H9 (cell line): ENCODE results near the gene TBC1D7. TPM values are rescaled to one million over a fixed set of nuclear protein-coding genes. Genes with fewer than 3 reads are reported as not detected.

Source experiments
- DNase-seq: peaks from one replicate; pipeline ENCODE4 v3.0.0-alpha.2; 2017
- H2AFZ ChIP-seq: one replicate; pipeline ENCODE4 v1.6.1; 2013; ENCODE audit warnings: mild to moderate bottlenecking, low read length, control low read depth, moderate library complexity
- H2AK5ac ChIP-seq: 2 replicates; pipeline ENCODE4 v1.6.1; 2013; ENCODE audit warnings: low read length, control low read depth, mixed read lengths; ENCODE audit not compliant: insufficient read length
- H2BK120ac ChIP-seq: one replicate; pipeline ENCODE4 v1.6.1; 2013; ENCODE audit warnings: low read depth, mild to moderate bottlenecking, low read length, control low read depth, inconsistent platforms; ENCODE audit not compliant: poor library complexity, severe bottlenecking
- H2BK12ac ChIP-seq: 2 replicates; pipeline ENCODE4 v1.6.1; 2013; ENCODE audit warnings: low read length, control low read depth, mixed read lengths, low read depth; ENCODE audit not compliant: insufficient read length
- H2BK15ac ChIP-seq: 2 replicates; pipeline ENCODE4 v1.6.1; 2013; ENCODE audit warnings: low read depth, low read length, control low read depth
- H2BK20ac ChIP-seq: one replicate; pipeline ENCODE4 v1.6.1; 2013; ENCODE audit warnings: low read depth, mild to moderate bottlenecking, low read length, control low read depth, inconsistent platforms; ENCODE audit not compliant: poor library complexity, severe bottlenecking
- H2BK5ac ChIP-seq: 2 replicates; pipeline ENCODE4 v1.6.1; 2013; ENCODE audit warnings: low read length, control low read depth, mixed read lengths; ENCODE audit not compliant: insufficient read length
- H3K14ac ChIP-seq: 2 replicates; pipeline ENCODE4 v1.6.1; 2013; ENCODE audit warnings: low read length, control low read depth; ENCODE audit not compliant: insufficient read depth
- H3K18ac ChIP-seq: 2 replicates; pipeline ENCODE4 v1.6.1; 2013; ENCODE audit warnings: low read depth, mild to moderate bottlenecking, mixed read lengths, low read length, control low read depth; ENCODE audit not compliant: insufficient read length
- H3K23ac ChIP-seq: 2 replicates; pipeline ENCODE4 v1.6.1; 2013; ENCODE audit warnings: low read length, control low read depth, mixed read lengths, low read depth; ENCODE audit not compliant: insufficient read length
- H3K23me2 ChIP-seq: 2 replicates; pipeline ENCODE4 v1.6.1; 2013; ENCODE audit warnings: low read depth, mild to moderate bottlenecking, mixed read lengths, low read length, control low read depth; ENCODE audit not compliant: insufficient read length, poor library complexity, severe bottlenecking
- H3K27ac ChIP-seq: 2 replicates; pipeline ENCODE4 v1.5.1; 2013; ENCODE audit warnings: low read length, control low read depth, mixed read lengths, low read depth; ENCODE audit not compliant: insufficient read length
- H3K27me3 ChIP-seq: 2 replicates; pipeline ENCODE4 v1.6.1; 2013; ENCODE audit warnings: low read length, control low read depth, inconsistent platforms; ENCODE audit not compliant: insufficient read depth
- H3K4ac ChIP-seq: 2 replicates; pipeline ENCODE4 v1.6.1; 2013; ENCODE audit warnings: low read depth, mild to moderate bottlenecking, control low read depth, inconsistent platforms, low read length, moderate library complexity
- H3K4me1 ChIP-seq: 2 replicates; pipeline ENCODE4 v1.6.1; 2013; ENCODE audit warnings: low read length, control low read depth, inconsistent platforms; ENCODE audit not compliant: insufficient read depth
- H3K4me2 ChIP-seq: 2 replicates; pipeline ENCODE4 v1.6.1; 2013; ENCODE audit warnings: low read length, control low read depth, mixed read lengths; ENCODE audit not compliant: insufficient read length, insufficient read depth
- H3K56ac ChIP-seq: 2 replicates; pipeline ENCODE4 v1.6.1; 2013; ENCODE audit warnings: low read depth, mild to moderate bottlenecking, mixed read lengths, low read length, control low read depth; ENCODE audit not compliant: insufficient read length
- H3K79me1 ChIP-seq: 2 replicates; pipeline ENCODE4 v1.6.1; 2013; ENCODE audit warnings: low read depth, mild to moderate bottlenecking, moderate library complexity, low read length, control low read depth, inconsistent platforms; ENCODE audit not compliant: insufficient read depth, poor library complexity, severe bottlenecking
- H3K79me2 ChIP-seq: 2 replicates; pipeline ENCODE4 v1.6.1; 2013; ENCODE audit warnings: low read length, control low read depth, inconsistent platforms; ENCODE audit not compliant: insufficient read depth
- H3K9ac ChIP-seq: 2 replicates; pipeline ENCODE4 v1.6.1; 2013; ENCODE audit warnings: low read length, control low read depth, mixed read lengths; ENCODE audit not compliant: insufficient read length; ENCODE audit errors: extremely low read depth
- H3K9me3 ChIP-seq: one replicate; pipeline ENCODE4 v1.6.1; 2013; ENCODE audit warnings: low read depth, low read length, inconsistent platforms; ENCODE audit not compliant: control insufficient read depth
- H3T11ph ChIP-seq: one replicate; pipeline ENCODE4 v1.6.1; 2013; ENCODE audit warnings: mild to moderate bottlenecking, low read length, control low read depth, inconsistent platforms
- H4K20me1 ChIP-seq: one replicate; pipeline ENCODE4 v1.6.1; 2013; ENCODE audit not compliant: control insufficient read depth, insufficient read length, insufficient read depth
- H4K5ac ChIP-seq: 2 replicates; pipeline ENCODE4 v1.6.1; 2013; ENCODE audit warnings: low read depth, mild to moderate bottlenecking, mixed read lengths, low read length, control low read depth; ENCODE audit not compliant: insufficient read length
- H4K8ac ChIP-seq: replicated peaks from 2 replicates; pipeline ENCODE4 v1.6.1; 2013; ENCODE audit warnings: low read length, control low read depth, mixed read lengths, low read depth; ENCODE audit not compliant: insufficient read length
- H4K91ac ChIP-seq: 2 replicates; pipeline ENCODE4 v1.6.1; 2013; ENCODE audit warnings: low read depth, mild to moderate bottlenecking, moderate library complexity, mixed read lengths, low read length, control low read depth; ENCODE audit not compliant: insufficient read length
- H3K27ac Mint-ChIP-seq, 3 experiments: 2 replicates in 2 of 3; 3 replicates in 1 of 3; pipeline ENCODE4 v1.8.0; 2020 to 2021; ENCODE audit warnings: mixed read lengths in 3 of 3, mild to moderate bottlenecking in 1 of 3, moderate library complexity in 1 of 3
- H3K27me3 Mint-ChIP-seq: 2 replicates; pipeline ENCODE4 v1.8.0; 2021; ENCODE audit warnings: low read depth, mild to moderate bottlenecking, moderate library complexity, mixed read lengths
- H3K36me3 Mint-ChIP-seq, 3 experiments: 2 replicates in 2 of 3; 3 replicates in 1 of 3; pipeline ENCODE4 v1.8.0; 2020 to 2021; ENCODE audit warnings: low read depth in 3 of 3, mixed read lengths in 3 of 3; ENCODE audit not compliant: insufficient read depth in 1 of 3
- H3K4me1 Mint-ChIP-seq, 2 experiments: 2 replicates each; pipeline ENCODE4 v1.8.0; 2020; ENCODE audit warnings: mixed read lengths in 2 of 2
- H3K4me3 Mint-ChIP-seq, 2 experiments: 2 replicates in 1 of 2; 3 replicates in 1 of 2; pipeline ENCODE4 v1.8.0; 2020 to 2021; ENCODE audit warnings: mild to moderate bottlenecking in 2 of 2, mixed read lengths in 2 of 2, moderate library complexity in 1 of 2
- H3K9me3 Mint-ChIP-seq, 2 experiments: 2 replicates in 1 of 2; 3 replicates in 1 of 2; pipeline ENCODE4 v1.8.0; 2020; ENCODE audit warnings: mild to moderate bottlenecking in 2 of 2, mixed read lengths in 2 of 2, moderate library complexity in 1 of 2
- CTCF ChIP-seq: fragments of 200-600 bp; sonication (generic); conservative IDR thresholded peaks from 3 replicates; pipeline ENCODE4 v1.8.0; 2021; ENCODE audit warnings: antibody characterized with exemption, mild to moderate bottlenecking
- WGBS: extraction: QIAGEN DNeasy Blood & Tissue Kit; methylation state at CpG from one replicate; pipeline ENCODE4 v1.1.7; 2013; ENCODE audit warnings: missing lambda C conversion rate, low lambda C conversion rate, mixed read lengths; ENCODE audit not compliant: insufficient read length; ENCODE audit errors: extremely low coverage; 5-methylcytosine and 5-hydroxymethylcytosine counted together
- total RNA-seq: library from RNA; stranded (reverse); gene quantifications from 2 replicates; pipeline ENCODE4 v1.2.1, GENCODE V29; 2021

TBC1D7 gene
- total RNA-seq, 1 experiment from 2014 or later: 33.9 TPM

GRCh38 chr6:13365320-13365719, 37.0 kb upstream of the TBC1D7 start:
- Histone ChIP-seq H3K9ac (no peak overlapping the region), H3K4ac (no peak overlapping the region), H2AK5ac (no peak overlapping the region), H2BK5ac (no peak overlapping the region), H3K23ac (no peak overlapping the region), H4K5ac (no peak overlapping the region), H3K9me3 (no peaks in the 10 kb centered on the region), H3T11ph (no peak overlapping the region), H3K14ac (no peak overlapping the region), H3K27me3 (no peaks in the 10 kb centered on the region), H3K79me2 (no peaks in the 10 kb centered on the region), H4K8ac (no peak overlapping the region), H3K23me2 (no peaks in the 10 kb centered on the region), H4K91ac (no peak overlapping the region), H3K79me1 (no peaks in the 10 kb centered on the region), H3K56ac (no peak overlapping the region), H2BK20ac (no peak overlapping the region), H3K4me2 (no peak overlapping the region), H3K27ac (no peak overlapping the region), H2BK15ac (no peak overlapping the region), H2BK12ac (no peak overlapping the region), H3K4me1 (peaks cover 10% of the 10 kb centered on the region; the same call in 1 of the 2 replicates), H4K20me1 (no peaks in the 10 kb centered on the region), H2BK120ac (no peak overlapping the region), H3K18ac (no peak overlapping the region), H2AFZ (no peak overlapping the region)
- H3K4me1 Mint-ChIP-seq: peaks cover 14 to 21% of the 10 kb centered on the region in 2 experiments
- no peak for TF ChIP-seq CTCF
- no peaks in the 10 kb centered on the region for H3K9me3 Mint-ChIP-seq
- H3K4me3 Mint-ChIP-seq: no peak overlapping the region
- H3K36me3 Mint-ChIP-seq: peaks cover 0 to 5% (median 2%) of the 10 kb centered on the region in 3 experiments; a peak in 1 of 7 replicates
- DNase-seq: no peak
- H3K27ac Mint-ChIP-seq: no peak overlapping the region
- H3K27me3 Mint-ChIP-seq: no peaks in the 10 kb centered on the region
- no CpG with 5 or more reads among the region's 39 CpGs for WGBS
